ENCODE measurements around the gene UPF2. TPM values are rescaled to one million over a fixed set of nuclear protein-coding genes. Genes with fewer than 3 reads are reported as not detected.
A peak's percentile ranks its signal among the peaks of the same experiment; 100 is the strongest.

The UPF2 gene
- total and polyA plus RNA-seq, 2 of the 13 experiments (the other 11 are each of a cell fraction or from before 2014, with no cell fraction given) = 6.2 to 14.5 TPM

DNA sequence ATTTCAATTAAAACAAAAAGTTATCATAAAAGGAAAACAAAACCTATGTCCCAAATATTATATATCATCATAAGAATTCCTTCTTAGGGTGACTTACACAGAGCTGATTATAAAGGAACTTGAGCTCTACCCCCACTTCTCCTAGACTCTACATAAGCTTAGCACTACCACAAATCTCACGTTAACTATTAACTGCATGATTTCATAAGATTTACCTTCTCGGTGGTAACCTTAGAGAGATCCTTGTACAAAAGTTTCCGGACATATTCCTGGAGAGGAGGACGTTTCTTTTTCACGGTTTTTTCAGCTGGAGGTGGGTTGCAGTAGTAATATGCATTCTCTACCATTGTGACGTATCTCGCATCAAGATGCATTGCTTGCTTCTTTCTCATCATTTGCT is 83.7 kb downstream of the UPF2 start:
- peak overlapping the region; percentile 7 for H3K27ac ChIP-seq (ENCODE audit: extremely low read length, insufficient read depth, low read length)
- H3K9me3 ChIP-seq (ENCODE audit: low read length) = no peaks in the 10 kb centered on the region
- H2AFZ ChIP-seq (ENCODE audit: low read length) = no peak overlapping the region
- H3K4me2 ChIP-seq (ENCODE audit: low read depth, low read length) = peak overlapping the region; percentile 10
- peak; percentile 58 for DNase-seq (ENCODE audit: low spot score)
- ChIA-PET CTCF (ENCODE audit: low intra/inter-chr PET ratio, low total read pairs) (no interaction called here), POLR2A (interaction anchor here (0.7 to 1.6 kb wide), 4 partner anchors 83 to 166 kb away, joined by 3 to 5 read pairs (median 4); no protein-coding TSS in a partner anchor)
- H3K79me2 ChIP-seq (ENCODE audit: insufficient read depth, low read length) = no peaks in the 10 kb centered on the region
- in situ Hi-C loops (cut with HindIII; ENCODE audit: extremely low pct_ligation_motif_present, low pct_unique_long_range_greater_than_20kb) = no loop called here
- intact Hi-C loops (cut with micrococcal nuclease; ENCODE audit: unreplicated experiment) = no loop called here
- no peak overlapping the region; a peak in 1 of 6 replicates for H3K4me3 ChIP-seq (replicated peaks in 1 of 3; ENCODE audit: insufficient read depth in 1 of 3, low read depth in 2 of 3, low read length in 3 of 3)
- peaks cover 21% of the 10 kb centered on the region for H3K4me1 ChIP-seq (ENCODE audit: insufficient read depth, low read length)
- H3K36me3 ChIP-seq (replicated peaks in 1 of 2; ENCODE audit: control insufficient read depth in 1 of 2, insufficient read depth in 2 of 2, low read length in 2 of 2) = peaks cover 4 to 26% of the 10 kb centered on the region in 2 experiments
- ATAC-seq = peak; percentile 89
- H3K27me3 ChIP-seq (ENCODE audit: control insufficient read depth in 1 of 2, insufficient read depth in 2 of 2, low read length in 2 of 2) = no peaks in the 10 kb centered on the region
- no peaks in the 10 kb centered on the region for H4K20me1 ChIP-seq (ENCODE audit: insufficient read depth, low read length)
- FAIRE-seq = peak; percentile 91
- no TSS peak for BruUV-seq (replicated peaks)
- no peak overlapping the region for H3K9ac ChIP-seq (ENCODE audit: insufficient read depth, low read depth, low read length)
- WGBS (ENCODE audit: low lambda C conversion rate) = 19% methylated on average over 7 of the region's 7 CpGs
- TF ChIP-seq, protein P1, sequence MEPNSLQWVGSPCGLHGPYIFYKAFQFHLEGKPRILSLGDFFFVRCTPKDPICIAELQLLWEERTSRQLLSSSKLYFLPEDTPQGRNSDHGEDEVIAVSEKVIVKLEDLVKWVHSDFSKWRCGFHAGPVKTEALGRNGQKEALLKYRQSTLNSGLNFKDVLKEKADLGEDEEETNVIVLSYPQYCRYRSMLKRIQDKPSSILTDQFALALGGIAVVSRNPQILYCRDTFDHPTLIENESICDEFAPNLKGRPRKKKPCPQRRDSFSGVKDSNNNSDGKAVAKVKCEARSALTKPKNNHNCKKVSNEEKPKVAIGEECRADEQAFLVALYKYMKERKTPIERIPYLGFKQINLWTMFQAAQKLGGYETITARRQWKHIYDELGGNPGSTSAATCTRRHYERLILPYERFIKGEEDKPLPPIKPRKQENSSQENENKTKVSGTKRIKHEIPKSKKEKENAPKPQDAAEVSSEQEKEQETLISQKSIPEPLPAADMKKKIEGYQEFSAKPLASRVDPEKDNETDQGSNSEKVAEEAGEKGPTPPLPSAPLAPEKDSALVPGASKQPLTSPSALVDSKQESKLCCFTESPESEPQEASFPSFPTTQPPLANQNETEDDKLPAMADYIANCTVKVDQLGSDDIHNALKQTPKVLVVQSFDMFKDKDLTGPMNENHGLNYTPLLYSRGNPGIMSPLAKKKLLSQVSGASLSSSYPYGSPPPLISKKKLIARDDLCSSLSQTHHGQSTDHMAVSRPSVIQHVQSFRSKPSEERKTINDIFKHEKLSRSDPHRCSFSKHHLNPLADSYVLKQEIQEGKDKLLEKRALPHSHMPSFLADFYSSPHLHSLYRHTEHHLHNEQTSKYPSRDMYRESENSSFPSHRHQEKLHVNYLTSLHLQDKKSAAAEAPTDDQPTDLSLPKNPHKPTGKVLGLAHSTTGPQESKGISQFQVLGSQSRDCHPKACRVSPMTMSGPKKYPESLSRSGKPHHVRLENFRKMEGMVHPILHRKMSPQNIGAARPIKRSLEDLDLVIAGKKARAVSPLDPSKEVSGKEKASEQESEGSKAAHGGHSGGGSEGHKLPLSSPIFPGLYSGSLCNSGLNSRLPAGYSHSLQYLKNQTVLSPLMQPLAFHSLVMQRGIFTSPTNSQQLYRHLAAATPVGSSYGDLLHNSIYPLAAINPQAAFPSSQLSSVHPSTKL (CRISPR knock-in tag; IDR thresholded peaks at IDR 0.05) = peak; percentile 61; the same call in 1 of the 2 replicates
- TF ChIP-seq BCL6 (CRISPR knock-in tag; IDR thresholded peaks at IDR 0.05) (peak; percentile 86), CREM (IDR thresholded peaks at IDR 0.05) (0 out of 2 replicates have a peak, but pooled peaks have one; percentile 14), CREM (CRISPR knock-in tag; IDR thresholded peaks at IDR 0.05) (no peak), SOX13 (IDR thresholded peaks at IDR 0.05) (no peak), SOX13 (CRISPR knock-in tag; conservative IDR thresholded peaks at IDR 0.05 in 1 of 2, IDR thresholded peaks at IDR 0.05 in 1 of 2) (peak in 1 of 2 experiments; percentile 34; a peak in 1 of 4 replicates), CEBPG (CRISPR knock-in tag; IDR thresholded peaks at IDR 0.05) (peak; percentile 67), MED1 (CRISPR knock-in tag; IDR thresholded peaks at IDR 0.05) (peak; percentile 47; the same call in 1 of the 2 replicates), GATAD2A (CRISPR knock-in tag; IDR thresholded peaks at IDR 0.05) (peak; percentile 67; the same call in 1 of the 2 replicates), ZNF33B (CRISPR knock-in tag; IDR thresholded peaks at IDR 0.05) (no peak), SAP130 (CRISPR knock-in tag; IDR thresholded peaks at IDR 0.05; ENCODE audit: low read depth) (peak; percentile 32; the same call in 1 of the 2 replicates)
- TF ChIP-seq, protein P2, sequence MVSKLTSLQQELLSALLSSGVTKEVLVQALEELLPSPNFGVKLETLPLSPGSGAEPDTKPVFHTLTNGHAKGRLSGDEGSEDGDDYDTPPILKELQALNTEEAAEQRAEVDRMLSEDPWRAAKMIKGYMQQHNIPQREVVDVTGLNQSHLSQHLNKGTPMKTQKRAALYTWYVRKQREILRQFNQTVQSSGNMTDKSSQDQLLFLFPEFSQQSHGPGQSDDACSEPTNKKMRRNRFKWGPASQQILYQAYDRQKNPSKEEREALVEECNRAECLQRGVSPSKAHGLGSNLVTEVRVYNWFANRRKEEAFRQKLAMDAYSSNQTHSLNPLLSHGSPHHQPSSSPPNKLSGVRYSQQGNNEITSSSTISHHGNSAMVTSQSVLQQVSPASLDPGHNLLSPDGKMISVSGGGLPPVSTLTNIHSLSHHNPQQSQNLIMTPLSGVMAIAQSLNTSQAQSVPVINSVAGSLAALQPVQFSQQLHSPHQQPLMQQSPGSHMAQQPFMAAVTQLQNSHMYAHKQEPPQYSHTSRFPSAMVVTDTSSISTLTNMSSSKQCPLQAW (CRISPR knock-in tag; IDR thresholded peaks at IDR 0.05) = 0 out of 2 replicates have a peak, but pooled peaks have one; percentile 19
- TF ChIP-seq, protein P3, sequence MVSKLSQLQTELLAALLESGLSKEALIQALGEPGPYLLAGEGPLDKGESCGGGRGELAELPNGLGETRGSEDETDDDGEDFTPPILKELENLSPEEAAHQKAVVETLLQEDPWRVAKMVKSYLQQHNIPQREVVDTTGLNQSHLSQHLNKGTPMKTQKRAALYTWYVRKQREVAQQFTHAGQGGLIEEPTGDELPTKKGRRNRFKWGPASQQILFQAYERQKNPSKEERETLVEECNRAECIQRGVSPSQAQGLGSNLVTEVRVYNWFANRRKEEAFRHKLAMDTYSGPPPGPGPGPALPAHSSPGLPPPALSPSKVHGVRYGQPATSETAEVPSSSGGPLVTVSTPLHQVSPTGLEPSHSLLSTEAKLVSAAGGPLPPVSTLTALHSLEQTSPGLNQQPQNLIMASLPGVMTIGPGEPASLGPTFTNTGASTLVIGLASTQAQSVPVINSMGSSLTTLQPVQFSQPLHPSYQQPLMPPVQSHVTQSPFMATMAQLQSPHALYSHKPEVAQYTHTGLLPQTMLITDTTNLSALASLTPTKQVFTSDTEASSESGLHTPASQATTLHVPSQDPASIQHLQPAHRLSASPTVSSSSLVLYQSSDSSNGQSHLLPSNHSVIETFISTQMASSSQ (IDR thresholded peaks at IDR 0.05; ENCODE audit: low read depth) = peak; percentile 83
- TF ChIP-seq, protein P3 (CRISPR knock-in tag; IDR thresholded peaks at IDR 0.05; ENCODE audit: borderline replicate concordance) = peak; percentile 73
- TF ChIP-seq, protein P4, sequence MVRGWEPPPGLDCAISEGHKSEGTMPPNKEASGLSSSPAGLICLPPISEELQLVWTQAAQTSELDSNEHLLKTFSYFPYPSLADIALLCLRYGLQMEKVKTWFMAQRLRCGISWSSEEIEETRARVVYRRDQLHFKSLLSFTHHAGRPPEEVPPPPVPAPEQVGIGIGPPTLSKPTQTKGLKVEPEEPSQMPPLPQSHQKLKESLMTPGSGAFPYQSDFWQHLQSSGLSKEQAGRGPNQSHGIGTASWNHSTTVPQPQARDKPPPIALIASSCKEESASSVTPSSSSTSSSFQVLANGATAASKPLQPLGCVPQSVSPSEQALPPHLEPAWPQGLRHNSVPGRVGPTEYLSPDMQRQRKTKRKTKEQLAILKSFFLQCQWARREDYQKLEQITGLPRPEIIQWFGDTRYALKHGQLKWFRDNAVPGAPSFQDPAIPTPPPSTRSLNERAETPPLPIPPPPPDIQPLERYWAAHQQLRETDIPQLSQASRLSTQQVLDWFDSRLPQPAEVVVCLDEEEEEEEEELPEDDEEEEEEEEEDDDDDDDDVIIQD (CRISPR knock-in tag; IDR thresholded peaks at IDR 0.05; ENCODE audit: low read depth) = peak; percentile 34; the same call in 1 of the 2 replicates
